Gastrocnemius medialis (tissue), 4 donors: ENCODE results near the gene OR2C1.

Source experiments
- POLR2A ChIP-seq, 2 donors: fragments of 450-650 bp; IDR thresholded peaks; one replicate each; pipeline ENCODE4 v1.6.1; 2017; ENCODE audit warnings: antibody characterized with exemption in 2 of 2, mild to moderate bottlenecking in 2 of 2, moderate library complexity in 2 of 2
- TF ChIP-seq, protein P1 (sequence below), 5 experiments: fragments of 450-650 bp in 3 of 5; fragments of 200-600 bp in 2 of 5; sonication (generic) in 2 of 5; IDR thresholded peaks in 4 of 5; conservative IDR thresholded peaks in 1 of 5; 1 replicate in 4 of 5; 2 replicates in 1 of 5; pipeline ENCODE4 v1.5.1; 2016 to 2019; ENCODE audit warnings: antibody characterized with exemption in 5 of 5, mild to moderate bottlenecking in 3 of 5, moderate library complexity in 3 of 5

DNA sequence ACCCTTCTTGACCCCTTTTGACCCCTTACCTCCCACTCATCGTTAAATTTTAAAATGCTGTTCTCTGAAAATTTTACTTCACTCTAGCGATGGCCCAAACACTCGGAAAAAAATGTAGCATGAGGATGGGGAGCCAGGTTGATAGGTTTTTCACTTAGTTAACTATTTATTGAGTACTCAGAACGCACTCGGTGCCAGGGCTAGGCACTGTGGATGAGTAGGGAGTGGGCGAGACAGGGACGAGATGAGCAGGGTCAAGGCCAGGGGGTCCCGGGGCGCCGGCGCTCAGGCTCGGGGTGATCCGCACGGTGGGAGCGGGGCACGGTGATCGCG, 44.7 kb downstream of the OR2C1 start:
- TF ChIP-seq, protein P1, sequence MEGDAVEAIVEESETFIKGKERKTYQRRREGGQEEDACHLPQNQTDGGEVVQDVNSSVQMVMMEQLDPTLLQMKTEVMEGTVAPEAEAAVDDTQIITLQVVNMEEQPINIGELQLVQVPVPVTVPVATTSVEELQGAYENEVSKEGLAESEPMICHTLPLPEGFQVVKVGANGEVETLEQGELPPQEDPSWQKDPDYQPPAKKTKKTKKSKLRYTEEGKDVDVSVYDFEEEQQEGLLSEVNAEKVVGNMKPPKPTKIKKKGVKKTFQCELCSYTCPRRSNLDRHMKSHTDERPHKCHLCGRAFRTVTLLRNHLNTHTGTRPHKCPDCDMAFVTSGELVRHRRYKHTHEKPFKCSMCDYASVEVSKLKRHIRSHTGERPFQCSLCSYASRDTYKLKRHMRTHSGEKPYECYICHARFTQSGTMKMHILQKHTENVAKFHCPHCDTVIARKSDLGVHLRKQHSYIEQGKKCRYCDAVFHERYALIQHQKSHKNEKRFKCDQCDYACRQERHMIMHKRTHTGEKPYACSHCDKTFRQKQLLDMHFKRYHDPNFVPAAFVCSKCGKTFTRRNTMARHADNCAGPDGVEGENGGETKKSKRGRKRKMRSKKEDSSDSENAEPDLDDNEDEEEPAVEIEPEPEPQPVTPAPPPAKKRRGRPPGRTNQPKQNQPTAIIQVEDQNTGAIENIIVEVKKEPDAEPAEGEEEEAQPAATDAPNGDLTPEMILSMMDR (IDR thresholded peaks at IDR 0.05 in 4 of 5, conservative IDR thresholded peaks at IDR 0.05 in 1 of 5) = no peak
- TF ChIP-seq POLR2A (IDR thresholded peaks at IDR 0.05) = no peak
